Nephron progenitor cell (in vitro differentiated cells): ENCODE measurements around the gene COLEC12.

ENCODE experiments used
- DNase-seq: peaks from one replicate; pipeline ENCODE4 v3.0.0; 2021
- H3K27ac Mint-ChIP-seq: 2 replicates; pipeline ENCODE4 v1.8.0; 2021; ENCODE audit warnings: mild to moderate bottlenecking, moderate library complexity, mixed read lengths
- H3K27me3 Mint-ChIP-seq: 2 replicates; pipeline ENCODE4 v1.8.0; 2021; ENCODE audit warnings: mild to moderate bottlenecking, low read depth, mixed read lengths; ENCODE audit not compliant: poor library complexity
- H3K36me3 Mint-ChIP-seq: 2 replicates; pipeline ENCODE4 v1.8.0; 2021; ENCODE audit warnings: low read depth, mixed read lengths
- H3K4me1 Mint-ChIP-seq: 2 replicates; pipeline ENCODE4 v1.8.0; 2021; ENCODE audit warnings: mixed read lengths
- H3K4me3 Mint-ChIP-seq: 2 replicates; pipeline ENCODE4 v1.8.0; 2021; ENCODE audit warnings: mild to moderate bottlenecking, moderate library complexity, mixed read lengths
- H3K9me3 Mint-ChIP-seq: 2 replicates; pipeline ENCODE4 v1.8.0; 2021; ENCODE audit warnings: mild to moderate bottlenecking, moderate library complexity, mixed read lengths
- TF ChIP-seq, protein P1 (sequence below): fragments of 200-600 bp; sonication (generic); IDR thresholded peaks from 2 replicates; pipeline ENCODE4 v1.5.0; 2021; ENCODE audit warnings: antibody characterized with exemption

COLEC12 gene

DNA sequence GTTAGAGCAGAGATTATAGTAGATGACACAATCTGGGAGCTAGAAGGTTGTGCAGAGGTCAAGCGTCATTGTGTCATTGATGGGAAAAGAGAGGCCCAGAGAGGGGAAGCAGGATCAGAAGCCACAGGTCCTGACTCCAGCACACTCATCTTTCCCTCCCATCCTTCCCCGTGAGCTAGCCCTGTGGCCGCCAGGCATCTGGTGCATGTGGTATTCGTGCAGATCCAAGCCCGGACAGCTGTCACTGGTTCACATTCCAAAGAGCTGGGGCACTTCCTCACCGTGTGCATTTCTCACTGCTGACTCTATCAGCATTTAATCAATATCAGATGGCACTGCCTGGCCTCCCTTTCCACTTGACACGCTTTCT lies 138.6 kb downstream of the COLEC12 start:
- no peaks in the 10 kb centered on the region for H3K9me3 Mint-ChIP-seq
- peak; percentile 47 for DNase-seq
- peak overlapping the region; percentile 99 for H3K27ac Mint-ChIP-seq
- TF ChIP-seq, protein P1, sequence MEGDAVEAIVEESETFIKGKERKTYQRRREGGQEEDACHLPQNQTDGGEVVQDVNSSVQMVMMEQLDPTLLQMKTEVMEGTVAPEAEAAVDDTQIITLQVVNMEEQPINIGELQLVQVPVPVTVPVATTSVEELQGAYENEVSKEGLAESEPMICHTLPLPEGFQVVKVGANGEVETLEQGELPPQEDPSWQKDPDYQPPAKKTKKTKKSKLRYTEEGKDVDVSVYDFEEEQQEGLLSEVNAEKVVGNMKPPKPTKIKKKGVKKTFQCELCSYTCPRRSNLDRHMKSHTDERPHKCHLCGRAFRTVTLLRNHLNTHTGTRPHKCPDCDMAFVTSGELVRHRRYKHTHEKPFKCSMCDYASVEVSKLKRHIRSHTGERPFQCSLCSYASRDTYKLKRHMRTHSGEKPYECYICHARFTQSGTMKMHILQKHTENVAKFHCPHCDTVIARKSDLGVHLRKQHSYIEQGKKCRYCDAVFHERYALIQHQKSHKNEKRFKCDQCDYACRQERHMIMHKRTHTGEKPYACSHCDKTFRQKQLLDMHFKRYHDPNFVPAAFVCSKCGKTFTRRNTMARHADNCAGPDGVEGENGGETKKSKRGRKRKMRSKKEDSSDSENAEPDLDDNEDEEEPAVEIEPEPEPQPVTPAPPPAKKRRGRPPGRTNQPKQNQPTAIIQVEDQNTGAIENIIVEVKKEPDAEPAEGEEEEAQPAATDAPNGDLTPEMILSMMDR: no peak
- peaks cover 68% of the 10 kb centered on the region for H3K4me1 Mint-ChIP-seq
- H3K27me3 Mint-ChIP-seq: no peaks in the 10 kb centered on the region
- H3K36me3 Mint-ChIP-seq: peaks cover 24% of the 10 kb centered on the region
- H3K4me3 Mint-ChIP-seq: peak overlapping the region; percentile 72

DNA sequence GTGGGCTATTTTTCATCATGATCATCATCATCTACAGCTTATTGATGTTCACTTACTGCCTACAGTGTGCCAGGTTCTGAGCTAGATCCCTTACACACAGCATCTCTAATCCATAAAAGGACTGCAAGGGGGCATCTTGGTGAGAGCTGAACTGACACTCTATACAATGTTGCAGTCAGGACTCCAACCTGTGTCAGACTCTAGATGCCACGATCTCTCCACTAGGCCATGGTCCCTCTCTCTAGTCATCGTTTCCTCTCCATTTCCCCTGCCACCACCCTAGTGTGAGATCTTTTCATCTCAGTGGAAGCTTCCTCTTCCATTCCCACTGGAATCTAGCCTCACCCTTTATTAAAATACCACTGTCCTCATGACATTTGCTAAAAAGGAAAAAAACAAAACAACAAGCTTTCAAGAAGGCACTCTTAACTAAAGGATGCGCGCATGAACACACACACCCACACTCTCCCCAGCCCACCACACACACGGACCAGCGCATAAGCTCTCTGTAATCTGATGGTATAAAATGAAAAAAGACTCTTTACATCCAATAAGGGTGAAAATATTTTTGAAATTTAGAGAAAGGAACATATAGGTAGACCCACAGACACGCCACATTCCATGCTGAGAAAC lies 139.3 kb downstream of the COLEC12 start:
- no peak for DNase-seq
- Mint-ChIP-seq H3K27me3 (no peaks in the 10 kb centered on the region), H3K9me3 (no peaks in the 10 kb centered on the region), H3K4me1 (peaks cover 65% of the 10 kb centered on the region), H3K36me3 (peaks cover 31% of the 10 kb centered on the region), H3K4me3 (peak overlapping the region; percentile 72), H3K27ac (no peak overlapping the region)
- TF ChIP-seq, protein P1: no peak

DNA sequence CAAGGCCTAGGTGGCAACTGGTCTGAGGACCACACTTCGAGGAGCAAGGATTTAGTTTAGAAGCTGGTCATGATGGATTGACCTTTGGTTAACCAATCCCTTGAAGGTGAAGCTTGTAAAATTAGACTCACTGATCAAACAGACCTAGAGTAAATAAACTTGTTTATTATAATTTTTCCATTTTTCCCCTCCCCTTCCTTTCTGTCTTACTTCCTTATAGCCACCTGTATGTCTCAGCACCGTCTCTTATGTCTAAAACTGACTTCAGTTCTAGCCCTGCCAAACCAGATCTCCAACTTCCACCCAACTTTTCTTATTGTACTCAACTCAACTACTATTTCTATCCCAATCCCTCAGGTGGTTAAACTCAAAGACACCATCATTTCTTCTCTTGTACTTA lies 139.8 kb downstream of the COLEC12 start:
- no peak overlapping the region for H3K4me3 Mint-ChIP-seq
- no peaks in the 10 kb centered on the region for H3K9me3 Mint-ChIP-seq
- H3K27ac Mint-ChIP-seq: no peak overlapping the region
- H3K4me1 Mint-ChIP-seq: peaks cover 60% of the 10 kb centered on the region
- no peak for DNase-seq
- H3K27me3 Mint-ChIP-seq: no peaks in the 10 kb centered on the region
- TF ChIP-seq, protein P1: no peak
- peaks cover 31% of the 10 kb centered on the region for H3K36me3 Mint-ChIP-seq

DNA sequence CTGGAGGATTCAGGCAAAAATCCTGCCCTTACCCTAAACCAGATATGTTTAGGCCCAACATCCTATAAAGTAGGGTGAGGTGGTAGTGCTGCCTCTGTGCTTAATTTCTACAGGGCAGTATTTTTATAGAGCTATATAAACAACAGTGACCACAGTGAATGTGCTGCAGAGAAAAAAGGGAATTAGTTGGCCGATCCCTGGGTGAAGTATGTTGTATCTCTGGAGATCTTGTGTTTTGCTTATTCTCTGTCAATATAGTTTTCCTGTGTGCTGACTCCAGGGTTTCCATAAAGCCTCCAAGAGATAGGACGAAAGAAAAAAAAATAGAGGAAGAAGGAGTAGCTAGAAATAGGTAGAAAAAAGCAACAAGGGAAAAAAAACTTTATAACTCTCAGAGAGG lies 143.7 kb downstream of the COLEC12 start:
- no peaks in the 10 kb centered on the region for H3K27me3 Mint-ChIP-seq
- DNase-seq: no peak
- H3K27ac Mint-ChIP-seq: no peak overlapping the region
- no peaks in the 10 kb centered on the region for H3K9me3 Mint-ChIP-seq
- TF ChIP-seq, protein P1: no peak
- H3K4me3 Mint-ChIP-seq: no peak overlapping the region
- H3K4me1 Mint-ChIP-seq: peaks cover 30% of the 10 kb centered on the region
- H3K36me3 Mint-ChIP-seq: peaks cover 62% of the 10 kb centered on the region

DNA sequence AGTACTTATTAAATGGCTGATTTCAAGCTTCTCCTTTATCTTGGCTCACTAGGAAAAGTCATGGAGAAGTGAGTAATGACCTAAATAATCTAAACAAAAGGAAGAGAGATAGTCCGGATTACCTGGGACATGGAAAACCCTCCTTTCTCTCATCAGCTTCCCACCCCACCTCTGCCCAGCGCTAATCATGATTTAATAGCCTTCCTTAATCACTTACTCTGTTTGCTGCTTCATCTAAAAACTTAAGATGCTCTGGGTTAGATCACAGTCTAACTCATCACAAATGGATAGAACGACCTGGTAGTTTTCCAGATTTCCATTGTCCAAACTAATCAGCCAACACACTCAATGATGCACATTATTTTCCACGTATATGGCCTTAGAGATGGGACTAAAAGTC lies 144.8 kb downstream of the COLEC12 start:
- H3K4me1 Mint-ChIP-seq: peaks cover 19% of the 10 kb centered on the region
- no peaks in the 10 kb centered on the region for H3K9me3 Mint-ChIP-seq
- H3K4me3 Mint-ChIP-seq: no peak overlapping the region
- no peak for DNase-seq
- peaks cover 61% of the 10 kb centered on the region for H3K36me3 Mint-ChIP-seq
- no peak overlapping the region for H3K27ac Mint-ChIP-seq
- H3K27me3 Mint-ChIP-seq: peaks cover 2% of the 10 kb centered on the region
- TF ChIP-seq, protein P1: no peak

DNA sequence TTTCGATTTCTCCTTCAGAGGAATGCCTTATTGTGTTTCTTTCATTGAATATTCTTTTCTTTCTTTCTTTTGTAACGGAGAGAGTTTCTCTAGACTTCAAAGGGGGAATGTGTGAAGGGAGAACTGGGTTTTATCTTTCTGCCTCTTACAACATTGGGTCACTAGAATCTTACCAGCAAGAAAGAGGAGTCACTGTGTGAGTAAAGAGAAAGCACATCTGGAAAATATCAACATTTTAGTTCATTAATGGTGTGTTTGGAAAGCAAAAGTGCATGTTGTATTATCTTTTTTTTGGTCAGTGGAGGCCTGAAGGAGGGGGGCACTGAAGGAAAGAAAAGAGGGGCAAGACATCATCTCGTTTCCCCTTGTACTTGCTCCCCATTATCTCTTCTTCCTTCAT lies 146.0 kb downstream of the COLEC12 start:
- peaks cover 62% of the 10 kb centered on the region for H3K36me3 Mint-ChIP-seq
- H3K4me3 Mint-ChIP-seq: no peak overlapping the region
- no peak for DNase-seq
- peaks cover 16% of the 10 kb centered on the region for H3K4me1 Mint-ChIP-seq
- peaks cover 2% of the 10 kb centered on the region for H3K27me3 Mint-ChIP-seq
- H3K9me3 Mint-ChIP-seq: no peaks in the 10 kb centered on the region
- H3K27ac Mint-ChIP-seq: no peak overlapping the region
- TF ChIP-seq, protein P1: no peak
